ENCODE results near the gene AICDA. TPM values are rescaled to one million over a fixed set of nuclear protein-coding genes. Genes with fewer than 3 reads are reported as not detected.
"Not testable (repeated sequence)": the region's sequence is repeated elsewhere in the genome, so short reads cannot be mapped to it uniquely, and the experiment has no call there.

The AICDA gene
- total and polyA plus RNA-seq, 12 donors: not detected

DNA sequence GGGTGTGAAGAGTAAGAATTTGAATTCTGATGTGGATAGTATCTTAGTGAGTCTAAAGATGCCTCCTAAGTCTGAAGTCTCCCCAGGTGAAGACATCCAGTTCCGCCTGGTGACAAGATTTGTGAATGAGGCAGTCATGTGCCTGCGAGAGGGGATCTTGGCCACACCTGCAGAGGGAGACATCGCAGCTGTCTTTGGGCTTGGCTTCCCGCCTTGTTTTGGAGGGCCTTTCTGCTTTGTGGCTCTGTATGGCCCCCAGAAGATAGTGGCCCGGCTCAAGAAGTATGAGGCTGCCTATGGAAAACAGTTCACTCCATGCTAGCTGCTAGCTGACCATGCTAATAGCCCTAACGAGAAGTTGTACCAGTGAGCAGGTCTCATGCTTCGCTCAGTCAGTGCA, 24.6 kb upstream of the AICDA start:
- no peaks in the 10 kb centered on the region for H3K9me3 ChIP-seq (replicated peaks in 1 of 3)
- no peak for DNase-seq
- no peaks in the 10 kb centered on the region for H3K27me3 ChIP-seq
- no peak overlapping the region for H3K27ac ChIP-seq
- TF ChIP-seq, protein P1, sequence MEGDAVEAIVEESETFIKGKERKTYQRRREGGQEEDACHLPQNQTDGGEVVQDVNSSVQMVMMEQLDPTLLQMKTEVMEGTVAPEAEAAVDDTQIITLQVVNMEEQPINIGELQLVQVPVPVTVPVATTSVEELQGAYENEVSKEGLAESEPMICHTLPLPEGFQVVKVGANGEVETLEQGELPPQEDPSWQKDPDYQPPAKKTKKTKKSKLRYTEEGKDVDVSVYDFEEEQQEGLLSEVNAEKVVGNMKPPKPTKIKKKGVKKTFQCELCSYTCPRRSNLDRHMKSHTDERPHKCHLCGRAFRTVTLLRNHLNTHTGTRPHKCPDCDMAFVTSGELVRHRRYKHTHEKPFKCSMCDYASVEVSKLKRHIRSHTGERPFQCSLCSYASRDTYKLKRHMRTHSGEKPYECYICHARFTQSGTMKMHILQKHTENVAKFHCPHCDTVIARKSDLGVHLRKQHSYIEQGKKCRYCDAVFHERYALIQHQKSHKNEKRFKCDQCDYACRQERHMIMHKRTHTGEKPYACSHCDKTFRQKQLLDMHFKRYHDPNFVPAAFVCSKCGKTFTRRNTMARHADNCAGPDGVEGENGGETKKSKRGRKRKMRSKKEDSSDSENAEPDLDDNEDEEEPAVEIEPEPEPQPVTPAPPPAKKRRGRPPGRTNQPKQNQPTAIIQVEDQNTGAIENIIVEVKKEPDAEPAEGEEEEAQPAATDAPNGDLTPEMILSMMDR (IDR thresholded peaks at IDR 0.05): no peak
- no peak for TF ChIP-seq POLR2A (IDR thresholded peaks at IDR 0.05)
- no peak overlapping the region for H3K4me3 ChIP-seq
- no peaks in the 10 kb centered on the region for H3K36me3 ChIP-seq (replicated peaks in 1 of 2)
- WGBS, 4 donors: 88 to 92% (median 90%) methylated on average over 4 to 7 of the region's 7 CpGs
- no peaks in the 10 kb centered on the region for H3K4me1 ChIP-seq (replicated peaks in 1 of 2)
- intact Hi-C loops (cut with DNase I): no loop called here

DNA sequence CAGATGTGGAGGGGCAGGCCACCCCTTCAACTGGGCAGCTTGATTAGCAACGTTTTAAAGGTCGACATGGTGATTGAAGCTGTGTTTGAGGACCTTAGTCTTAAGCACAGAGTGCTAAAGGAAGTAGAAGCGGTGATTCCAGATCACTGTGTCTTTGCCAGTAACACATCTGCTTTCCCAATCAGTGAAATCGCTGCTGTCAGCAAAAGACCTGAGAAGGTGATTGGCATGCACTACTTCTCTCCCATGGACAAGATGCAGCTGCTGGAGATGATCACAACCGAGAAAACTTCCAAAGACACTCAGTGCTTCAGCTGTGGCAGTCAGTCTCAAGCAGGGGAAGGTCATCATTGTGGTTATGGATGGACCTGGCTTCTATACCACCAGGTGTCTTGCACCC, 23.9 kb upstream of the AICDA start:
- no peak overlapping the region for H3K27ac ChIP-seq
- no peak for DNase-seq
- intact Hi-C loops (cut with DNase I): no loop called here
- H3K4me3 ChIP-seq: no peak overlapping the region
- WGBS, 4 donors: 57 to 67% (median 63%) methylated on average over 4 to 5 of the region's 5 CpGs
- no peaks in the 10 kb centered on the region for H3K4me1 ChIP-seq (replicated peaks in 1 of 2)
- H3K27me3 ChIP-seq: no peaks in the 10 kb centered on the region
- TF ChIP-seq, protein P1 (IDR thresholded peaks at IDR 0.05): no peak
- no peak for TF ChIP-seq POLR2A (IDR thresholded peaks at IDR 0.05)
- no peaks in the 10 kb centered on the region for H3K9me3 ChIP-seq (replicated peaks in 1 of 3)
- H3K36me3 ChIP-seq (replicated peaks in 1 of 2): no peaks in the 10 kb centered on the region

DNA sequence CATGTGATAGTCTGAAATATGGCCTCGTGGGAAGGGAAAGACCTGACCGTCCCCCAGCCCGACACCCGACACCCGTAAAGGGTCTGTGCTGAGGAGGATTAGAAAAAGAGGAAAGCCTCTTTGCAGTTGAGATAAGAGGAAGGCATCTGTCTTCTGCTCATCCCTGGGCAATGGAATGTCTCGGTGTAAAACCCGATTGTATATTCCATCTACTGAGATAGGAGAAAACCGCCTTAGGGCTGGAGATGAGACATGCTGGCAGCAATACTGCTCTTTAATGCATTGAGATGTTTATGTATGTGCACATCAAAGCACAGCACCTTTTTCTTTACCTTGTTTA, 23.3 kb upstream of the AICDA start:
- H3K27ac ChIP-seq; intact Hi-C loops (cut with DNase I); H3K4me1 ChIP-seq (replicated peaks in 1 of 2); H3K9me3 ChIP-seq (replicated peaks in 1 of 3); DNase-seq; H3K27me3 ChIP-seq; H3K4me3 ChIP-seq; H3K36me3 ChIP-seq (replicated peaks in 1 of 2): not testable (repeated sequence)
- WGBS, 4 donors: 39 to 48% (median 42%) methylated on average over 8 of the region's 8 CpGs

DNA sequence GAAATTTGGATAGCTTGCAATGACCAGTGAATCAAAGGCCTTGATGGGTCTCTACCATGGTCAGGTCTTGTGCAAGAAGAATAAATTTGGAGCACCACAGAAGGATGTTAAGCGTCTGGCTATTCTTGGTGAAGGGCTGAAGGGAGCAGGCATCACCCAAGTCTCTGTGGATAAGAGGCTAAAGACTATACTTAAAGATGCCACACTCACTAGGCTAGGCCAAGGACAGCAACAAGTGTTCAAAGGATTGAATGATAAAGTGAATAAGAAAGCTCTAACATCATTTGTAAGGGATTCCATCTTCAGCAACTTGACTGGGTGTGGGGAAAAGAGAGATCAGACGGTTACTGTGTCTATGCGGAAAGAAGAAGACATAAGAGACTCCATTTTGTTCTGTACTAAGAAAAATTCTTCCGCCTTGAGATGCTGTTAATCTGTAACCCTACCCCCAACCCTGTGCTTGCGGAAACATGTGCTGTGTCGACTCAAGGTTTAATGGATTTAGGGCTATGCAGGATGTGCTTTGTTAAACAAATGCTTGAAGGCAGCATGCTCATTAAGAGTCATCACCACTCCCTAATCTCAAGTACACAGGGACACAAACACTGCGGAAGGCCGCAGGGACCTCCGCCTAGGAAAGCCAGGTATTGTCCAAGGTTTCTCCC, 22.8 kb upstream of the AICDA start:
- H3K4me1 ChIP-seq (replicated peaks in 1 of 2); H3K4me3 ChIP-seq; H3K27me3 ChIP-seq; H3K9me3 ChIP-seq (replicated peaks in 1 of 3); H3K36me3 ChIP-seq (replicated peaks in 1 of 2); H3K27ac ChIP-seq; DNase-seq; intact Hi-C loops (cut with DNase I): not testable (repeated sequence)
- 64 to 72% (median 67%) methylated on average over 8 to 9 of the region's 9 CpGs for WGBS, 4 donors

DNA sequence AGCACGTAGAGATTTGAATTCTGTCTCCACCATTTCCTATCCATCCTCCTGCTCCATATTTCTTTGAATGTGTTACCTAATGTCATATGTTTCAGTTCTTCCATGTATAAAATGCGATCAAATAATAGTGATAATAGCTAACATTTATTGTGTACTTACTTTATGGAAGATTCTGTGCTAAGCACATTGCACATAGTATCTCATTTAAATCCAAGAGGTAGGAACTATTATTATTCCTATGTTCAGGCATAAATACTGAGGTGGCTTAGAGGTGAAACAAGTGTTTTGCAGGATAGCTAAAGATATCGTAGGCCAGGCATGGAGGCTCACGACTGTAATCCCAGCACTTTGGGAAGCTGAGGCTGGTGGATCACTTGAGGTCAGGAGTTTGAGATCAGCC, 17.5 kb upstream of the AICDA start:
- no peak for DNase-seq
- Histone ChIP-seq H3K36me3 (replicated peaks in 1 of 2) (no peaks in the 10 kb centered on the region), H3K4me3 (no peak overlapping the region), H3K27ac (no peak overlapping the region), H3K27me3 (no peaks in the 10 kb centered on the region), H3K4me1 (replicated peaks in 1 of 2) (no peaks in the 10 kb centered on the region), H3K9me3 (replicated peaks in 1 of 3) (no peaks in the 10 kb centered on the region)
- WGBS, 4 donors: 75 to 90% (median 79%) methylated on average over 4 of the region's 4 CpGs
- TF ChIP-seq, protein P1 (IDR thresholded peaks at IDR 0.05): no peak
- TF ChIP-seq POLR2A (IDR thresholded peaks at IDR 0.05): no peak
- intact Hi-C loops (cut with DNase I): no loop called here
